ENCODE data around the gene KRT9.
A peak's percentile ranks its signal among the peaks of the same experiment; 100 is the strongest.

- TF ChIP-seq CTCF (IDR thresholded peaks at IDR 0.05) (no peak), POLR2A (IDR thresholded peaks at IDR 0.05) (peak; percentile 37), POLR2AphosphoS5 (IDR thresholded peaks at IDR 0.05) (peak in 2 of 3 donors; percentile 16 to 60)
Observed at GRCh38 chr17:41530062-41531048, 41.5 kb downstream of the KRT9 start.

All from transverse colon (tissue), 4 donors.